IPS DF 6.9 (cell line): ENCODE results near the gene KRTAP12-4.
"Not testable (repeated sequence)": the region's sequence is repeated elsewhere in the genome, so short reads cannot be mapped to it uniquely, and the experiment has no call there.

Source experiments
- DNase-seq: peaks from one replicate; pipeline ENCODE4 v3.0.0-alpha.2; 2013; ENCODE audit warnings: low read depth, low spot score
- H3K27ac ChIP-seq: one replicate; pipeline ENCODE4 v1.5.1; 2013; ENCODE audit warnings: low read length, control low read depth
- H3K27me3 ChIP-seq: 2 replicates; pipeline ENCODE4 v1.6.1; 2013; ENCODE audit warnings: mild to moderate bottlenecking, low read length; ENCODE audit not compliant: control insufficient read depth, insufficient read depth
- H3K36me3 ChIP-seq: 2 replicates; pipeline ENCODE4 v1.6.1; 2013; ENCODE audit warnings: low read length; ENCODE audit not compliant: control insufficient read depth, insufficient read depth
- H3K4me1 ChIP-seq: 2 replicates; pipeline ENCODE4 v1.6.1; 2013; ENCODE audit warnings: low read length; ENCODE audit not compliant: control insufficient read depth, insufficient read depth
- H3K4me3 ChIP-seq: 2 replicates; pipeline ENCODE4 v1.5.1; 2013; ENCODE audit warnings: mild to moderate bottlenecking, low read length
- H3K9me3 ChIP-seq: 2 replicates; pipeline ENCODE4 v1.6.1; 2013; ENCODE audit warnings: low read length, inconsistent platforms; ENCODE audit not compliant: control insufficient read depth, insufficient read depth
- WGBS: extraction: QIAGEN DNeasy Blood & Tissue Kit; methylation state at CpG from one replicate; pipeline ENCODE4 v1.1.7; 2013; ENCODE audit warnings: mixed read lengths, missing lambda C conversion rate; ENCODE audit not compliant: insufficient read length, insufficient coverage; 5-methylcytosine and 5-hydroxymethylcytosine counted together

The KRTAP12-4 gene

DNA sequence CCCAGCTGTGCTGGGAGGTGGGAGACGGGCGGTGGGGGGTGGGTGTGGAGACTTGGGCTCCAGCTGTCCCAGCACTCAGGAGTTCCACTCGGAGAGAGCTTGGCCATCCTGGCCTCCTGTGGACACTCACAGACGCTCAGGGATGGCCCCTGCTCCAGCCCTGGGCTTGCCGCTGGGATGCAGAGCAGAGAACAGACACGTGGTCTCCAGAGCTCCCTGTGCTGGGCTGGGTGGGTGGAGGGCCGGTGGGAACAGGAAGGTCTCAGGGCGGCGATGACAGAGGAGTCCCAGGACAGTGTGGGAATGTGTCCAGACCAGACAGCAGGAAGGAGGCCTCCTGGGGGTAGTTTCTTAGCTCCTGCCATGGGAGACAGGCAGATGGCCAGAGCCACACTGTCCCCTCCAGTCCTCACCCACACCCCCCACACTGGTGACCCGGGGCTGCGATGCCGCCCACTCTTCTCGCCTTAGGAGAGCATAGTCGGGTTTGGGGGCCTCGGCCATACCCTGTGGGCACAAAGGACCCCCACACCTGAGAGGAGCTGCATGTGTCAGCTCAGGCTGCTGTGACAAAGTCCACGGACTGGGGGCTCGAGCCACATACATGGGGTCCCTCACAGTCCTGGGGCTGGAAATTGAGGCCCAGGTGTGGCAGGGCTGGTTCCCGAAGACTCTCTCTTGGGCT, 25.6 kb downstream of the KRTAP12-4 start:
- no CpG with 5 or more reads among the region's 18 CpGs for WGBS
- Histone ChIP-seq H3K27ac (no peak overlapping the region), H3K4me1 (no peaks in the 10 kb centered on the region), H3K9me3 (no peaks in the 10 kb centered on the region), H3K36me3 (no peaks in the 10 kb centered on the region), H3K27me3 (no peaks in the 10 kb centered on the region), H3K4me3 (no peak overlapping the region)
- DNase-seq: no peak

DNA sequence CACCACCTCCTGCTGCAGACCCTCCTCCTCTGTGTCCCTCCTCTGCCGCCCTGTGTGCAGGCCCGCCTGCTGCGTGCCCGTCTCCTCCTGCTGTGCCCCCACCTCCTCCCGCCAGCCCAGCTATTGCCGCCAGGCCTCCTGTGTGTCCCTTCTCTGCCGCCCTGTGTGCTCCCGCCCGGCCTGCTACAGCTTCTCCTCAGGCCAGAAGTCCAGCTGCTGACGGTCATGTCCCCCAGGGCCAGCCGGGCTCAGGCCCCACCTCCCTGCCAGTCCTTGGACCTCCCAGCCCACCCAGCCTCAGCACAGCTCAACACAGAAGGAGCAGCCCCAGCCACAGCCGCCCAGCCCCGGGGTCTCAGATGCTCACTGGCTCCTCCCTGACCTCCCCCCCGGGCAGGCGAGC, 26.6 kb downstream of the KRTAP12-4 start:
- no CpG with 5 or more reads among the region's 15 CpGs for WGBS
- not testable (repeated sequence) for H3K36me3 ChIP-seq, DNase-seq, H3K27me3 ChIP-seq, H3K27ac ChIP-seq, H3K4me3 ChIP-seq, H3K9me3 ChIP-seq, H3K4me1 ChIP-seq

DNA sequence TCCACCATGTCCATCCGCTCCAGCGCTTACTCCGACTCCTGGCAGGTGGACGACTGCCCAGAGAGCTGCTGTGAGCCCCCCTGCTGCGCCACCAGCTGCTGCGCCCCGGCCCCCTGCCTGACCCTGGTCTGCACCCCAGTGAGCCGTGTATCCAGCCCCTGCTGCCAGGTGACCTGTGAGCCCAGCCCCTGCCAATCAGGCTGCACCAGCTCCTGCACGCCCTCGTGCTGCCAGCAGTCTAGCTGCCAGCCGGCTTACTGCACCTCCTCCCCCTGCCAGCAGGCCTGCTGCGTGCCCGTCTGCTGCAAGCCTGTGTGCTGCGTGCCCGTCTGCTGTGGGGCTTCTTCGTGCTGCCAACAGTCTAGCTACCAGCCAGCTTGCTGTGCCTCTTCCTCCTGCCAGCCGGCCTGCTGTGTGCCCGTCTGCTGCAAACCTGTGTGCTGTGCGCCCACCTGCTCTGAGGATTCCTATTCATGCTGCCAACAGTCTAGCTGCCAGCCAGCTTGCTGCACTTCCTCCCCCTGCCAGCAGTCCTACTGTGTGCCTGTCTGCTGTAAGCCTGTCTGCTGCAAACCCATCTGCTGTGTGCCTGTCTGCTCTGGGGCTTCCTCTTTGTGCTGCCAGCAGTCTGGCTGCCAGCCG, 27.2 kb downstream of the KRTAP12-4 start:
- not testable (repeated sequence) for H3K4me1 ChIP-seq, H3K9me3 ChIP-seq, H3K27me3 ChIP-seq, H3K4me3 ChIP-seq, DNase-seq, H3K27ac ChIP-seq, H3K36me3 ChIP-seq
- WGBS: no CpG with 5 or more reads among the region's 20 CpGs

DNA sequence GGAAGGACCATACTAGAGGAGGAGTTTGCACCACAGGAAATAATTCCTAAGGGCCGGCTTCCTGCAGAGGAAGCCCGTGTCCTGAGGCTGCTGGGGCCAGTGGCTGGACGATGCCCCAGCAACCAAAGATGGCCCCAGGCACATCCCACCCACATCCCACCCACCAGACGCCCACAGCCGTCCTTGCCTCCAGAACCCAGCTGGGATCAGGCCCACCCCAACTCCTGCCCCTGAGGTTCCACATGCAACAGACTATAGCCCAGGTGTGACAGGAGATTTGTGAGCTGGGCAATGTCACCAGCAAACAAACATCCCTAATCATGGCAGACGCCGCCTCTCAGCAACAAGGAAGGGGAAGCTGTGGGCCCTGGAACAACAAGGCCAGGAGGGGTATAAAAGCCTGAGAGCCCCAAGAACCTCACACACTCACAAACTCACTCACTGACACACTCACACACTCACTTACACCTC, 27.8 kb downstream of the KRTAP12-4 start, which contains the start of gene KRTAP10-9:
TSS of gene KRTAP10-9 (plus strand) at position 421 of the 471 bp plus-strand sequence. CDS start 79 bp downstream, outside the sequence.
- Histone ChIP-seq H3K27ac (no peak within 1 kb of the TSS), H3K36me3 (no peaks in the 10 kb centered on the region), H3K4me3 (no peak within 1 kb of the TSS), H3K27me3 (no peaks in the 10 kb centered on the region), H3K4me1 (no peaks in the 10 kb centered on the region), H3K9me3 (0 out of 2 replicates have a peak, but pooled peaks cover 2% of the 10 kb centered on the region)
- no CpG with 5 or more reads among the region's 7 CpGs for WGBS
- DNase-seq: no peak

DNA sequence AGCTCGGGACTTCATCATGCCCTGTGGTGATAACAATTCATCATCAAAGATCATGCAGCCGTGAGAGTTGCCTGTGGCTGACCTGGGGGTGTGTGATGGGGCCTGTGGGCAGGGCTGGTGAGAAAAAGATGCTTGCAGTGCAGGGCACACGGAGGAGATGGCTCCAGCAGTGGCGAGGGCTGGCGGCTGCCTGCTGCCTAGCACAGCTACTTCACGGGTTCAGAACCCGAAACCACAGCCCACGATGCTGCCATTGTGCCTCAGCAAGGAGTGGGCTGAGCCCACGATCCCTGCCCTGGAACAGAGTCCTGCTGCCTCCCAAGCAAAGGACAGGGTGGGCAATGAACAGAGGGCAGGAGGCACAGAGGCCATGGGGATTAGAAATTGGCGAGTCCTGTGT, 28.2 kb downstream of the KRTAP12-4 start:
- H3K27me3 ChIP-seq: no peaks in the 10 kb centered on the region
- H3K36me3 ChIP-seq: no peaks in the 10 kb centered on the region
- DNase-seq: no peak
- no peaks in the 10 kb centered on the region for H3K4me1 ChIP-seq
- H3K9me3 ChIP-seq: 0 out of 2 replicates have a peak, but pooled peaks cover 2% of the 10 kb centered on the region
- WGBS: no CpG with 5 or more reads among the region's 10 CpGs
- H3K27ac ChIP-seq: no peak overlapping the region
- H3K4me3 ChIP-seq: no peak overlapping the region

DNA sequence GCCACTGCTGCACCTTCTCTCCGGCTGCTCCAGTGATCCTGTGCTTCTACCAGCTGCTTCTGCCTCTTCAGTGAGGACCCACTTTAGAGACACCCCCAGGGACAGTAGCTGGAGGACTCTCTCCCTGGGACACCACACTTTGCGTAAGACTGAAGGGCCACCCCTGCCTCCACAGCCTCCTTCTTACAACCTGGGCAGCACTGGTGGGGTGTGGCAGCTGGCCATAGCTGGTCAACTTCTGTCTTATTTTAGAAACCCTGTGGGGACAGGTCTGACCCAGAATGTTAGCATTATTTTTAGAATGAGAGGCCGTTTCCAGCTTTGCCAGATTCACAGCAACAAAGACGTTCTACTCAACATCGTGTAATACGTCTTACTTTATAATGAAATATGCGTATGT, 28.7 kb downstream of the KRTAP12-4 start:
- H3K9me3 ChIP-seq: 0 out of 2 replicates have a peak, but pooled peaks cover 2% of the 10 kb centered on the region
- no peak overlapping the region for H3K27ac ChIP-seq
- no peak for DNase-seq
- H3K4me1 ChIP-seq: no peaks in the 10 kb centered on the region
- no CpG with 5 or more reads among the region's 7 CpGs for WGBS
- H3K27me3 ChIP-seq: no peaks in the 10 kb centered on the region
- no peaks in the 10 kb centered on the region for H3K36me3 ChIP-seq
- no peak overlapping the region for H3K4me3 ChIP-seq

DNA sequence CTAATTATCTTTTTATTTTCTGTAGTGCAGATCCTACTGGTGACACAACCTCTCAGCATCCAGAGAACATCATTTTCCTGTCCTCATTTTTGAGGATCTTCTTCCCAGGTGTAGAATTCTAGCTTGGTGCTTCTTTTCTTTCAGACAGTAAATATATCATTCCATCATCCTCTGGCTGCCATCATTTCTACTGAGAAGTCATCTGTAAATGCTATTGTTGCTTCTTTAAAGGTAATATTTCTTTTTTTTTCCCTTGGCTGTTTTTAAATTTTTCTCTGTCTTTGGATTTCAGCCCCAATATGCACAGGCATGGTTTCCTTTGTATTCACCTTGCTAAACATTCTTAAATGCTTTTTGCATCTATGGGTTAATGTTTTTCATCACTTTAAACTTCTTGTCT, 30.9 kb downstream of the KRTAP12-4 start:
- no peaks in the 10 kb centered on the region for H3K4me1 ChIP-seq
- DNase-seq: no peak
- no peak overlapping the region for H3K27ac ChIP-seq
- H3K27me3 ChIP-seq: no peaks in the 10 kb centered on the region
- H3K9me3 ChIP-seq: 0 out of 2 replicates have a peak, but pooled peaks cover 2% of the 10 kb centered on the region
- H3K4me3 ChIP-seq: no peak overlapping the region
- no peaks in the 10 kb centered on the region for H3K36me3 ChIP-seq

DNA sequence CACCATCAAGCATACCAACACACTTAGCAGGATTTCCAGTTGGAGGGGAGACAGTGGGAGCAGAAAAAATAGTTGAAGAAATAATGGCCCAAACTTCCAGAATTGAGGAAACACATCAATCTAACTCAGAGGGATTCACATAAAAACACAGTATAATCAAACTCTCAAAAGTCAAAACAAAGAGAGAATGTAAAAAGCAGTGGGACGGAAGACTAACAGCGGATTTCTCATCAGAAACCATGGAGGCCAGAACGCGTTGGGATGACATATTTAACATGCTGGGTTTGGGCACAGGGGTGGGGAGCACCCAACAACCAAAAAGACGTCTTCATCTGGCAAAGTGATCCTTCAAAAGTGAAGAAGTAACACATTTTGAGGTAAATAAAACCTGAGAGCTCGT, 34.6 kb downstream of the KRTAP12-4 start:
- Histone ChIP-seq H3K27me3 (no peaks in the 10 kb centered on the region), H3K4me3 (no peak overlapping the region), H3K9me3 (0 out of 2 replicates have a peak, but pooled peaks cover 2% of the 10 kb centered on the region), H3K36me3 (no peaks in the 10 kb centered on the region), H3K27ac (no peak overlapping the region), H3K4me1 (no peaks in the 10 kb centered on the region; the same call in 1 of the 2 replicates)
- no peak for DNase-seq
- WGBS: no CpG with 5 or more reads among the region's 6 CpGs

DNA sequence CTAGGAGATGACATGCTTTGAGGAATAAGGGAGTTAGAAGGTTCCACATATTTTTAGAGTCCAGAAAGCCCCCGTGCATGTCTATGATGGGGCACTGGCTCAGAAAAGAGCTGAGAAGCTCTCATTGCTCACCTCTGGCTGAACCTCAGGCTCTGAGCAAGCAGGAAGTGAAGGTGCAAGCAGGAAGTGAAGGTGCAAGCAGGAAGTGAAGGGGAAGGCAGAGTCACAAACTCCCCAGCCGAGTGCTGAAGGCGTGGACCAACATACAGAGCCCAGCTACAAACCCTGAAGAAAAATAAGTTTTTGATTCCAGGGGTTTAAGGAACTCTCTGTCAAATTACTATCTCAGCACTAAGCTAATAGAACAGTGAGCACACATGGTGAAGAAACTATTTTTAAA, 35.5 kb downstream of the KRTAP12-4 start:
- Histone ChIP-seq H3K4me3 (no peak overlapping the region), H3K4me1 (no peaks in the 10 kb centered on the region; the same call in 1 of the 2 replicates), H3K27ac (no peak overlapping the region), H3K36me3 (no peaks in the 10 kb centered on the region), H3K9me3 (0 out of 2 replicates have a peak, but pooled peaks cover 2% of the 10 kb centered on the region), H3K27me3 (no peaks in the 10 kb centered on the region)
- no CpG with 5 or more reads among the region's 3 CpGs for WGBS
- DNase-seq: no peak

DNA sequence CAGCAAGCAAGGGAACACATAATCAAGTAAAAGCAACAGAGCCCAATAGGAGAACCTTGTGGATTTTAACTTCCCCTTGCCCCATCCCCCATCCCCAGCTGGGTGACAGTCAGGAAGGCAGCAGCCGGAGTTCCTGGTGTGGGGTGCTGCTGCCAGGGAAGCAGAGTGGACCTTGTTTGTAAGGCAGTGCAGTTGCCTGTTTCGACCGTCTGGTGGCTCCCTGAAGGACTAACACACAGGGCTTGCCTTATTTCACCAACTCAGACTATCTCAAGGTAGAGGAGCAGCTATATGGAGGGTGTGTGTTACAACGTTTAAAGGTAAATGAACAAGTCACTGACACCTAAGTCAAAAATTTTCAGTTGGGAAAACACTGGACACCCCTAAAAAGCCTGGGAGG, 36.0 kb downstream of the KRTAP12-4 start:
- Histone ChIP-seq H3K27ac (no peak overlapping the region), H3K9me3 (0 out of 2 replicates have a peak, but pooled peaks cover 2% of the 10 kb centered on the region), H3K36me3 (no peaks in the 10 kb centered on the region), H3K4me3 (no peak overlapping the region), H3K27me3 (no peaks in the 10 kb centered on the region), H3K4me1 (no peaks in the 10 kb centered on the region; the same call in 1 of the 2 replicates)
- DNase-seq: no peak
- WGBS: no CpG with 5 or more reads among the region's 4 CpGs
